H1 (cell line): ENCODE data around the gene POU2F2. TPM values are rescaled to one million over a fixed set of nuclear protein-coding genes. Genes with fewer than 3 reads are reported as not detected.

Experiments used
- CTCF ChIA-PET: fragments of 300-600 bp; sonication (Branson Sonifier 250); formaldehyde crosslinking; loops from one replicate; lab custom pipeline; 2021; ENCODE audit not compliant: partially characterized antibody; lab: Charles Lee
- POLR2A ChIA-PET: fragments of 300-600 bp; sonication (Branson Sonifier 250); formaldehyde crosslinking; loops from one replicate; lab custom pipeline; 2021; ENCODE audit warnings: inconsistent platforms; ENCODE audit not compliant: partially characterized antibody; lab: Charles Lee
- DNase-seq, 2 experiments: peaks; one replicate each; pipeline versions ENCODE4 v3.0.0 to v3.0.0-alpha.2; 2010 to 2022; ENCODE audit warnings: low spot score in 2 of 2, low read depth in 1 of 2, mixed read lengths in 1 of 2
- FAIRE-seq: peaks from 2 replicates; lab custom pipeline; 2011; peaks lifted over from hg19 to GRCh38; lab: Jason Lieb, UNC
- H2AFZ ChIP-seq: 2 replicates; pipeline ENCODE4 v1.8.1; 2012; ENCODE audit warnings: low read length, inconsistent platforms
- H2AK5ac ChIP-seq: 2 replicates; pipeline ENCODE4 v1.6.1; 2013; ENCODE audit warnings: low read depth, low read length
- H2BK120ac ChIP-seq: replicated peaks from 2 replicates; pipeline ENCODE3; 2013; ENCODE audit warnings: low read depth, low read length, inconsistent platforms
- H2BK12ac ChIP-seq: 2 replicates; pipeline ENCODE4 v1.6.1; 2013; ENCODE audit warnings: low read depth, low read length
- H2BK15ac ChIP-seq: 2 replicates; pipeline ENCODE4 v1.6.1; 2013; ENCODE audit warnings: low read length
- H2BK20ac ChIP-seq: 2 replicates; pipeline ENCODE4 v1.6.1; 2013; ENCODE audit warnings: low read length
- H2BK5ac ChIP-seq: 2 replicates; pipeline ENCODE4 v1.6.1; 2013; ENCODE audit warnings: low read depth, low read length
- H3K14ac ChIP-seq: 2 replicates; pipeline ENCODE4 v1.6.1; 2013; ENCODE audit warnings: inconsistent platforms; ENCODE audit not compliant: insufficient read length
- H3K18ac ChIP-seq: 2 replicates; pipeline ENCODE4 v1.6.1; 2013; ENCODE audit warnings: low read length; ENCODE audit errors: extremely low read depth
- H3K23ac ChIP-seq: 2 replicates; pipeline ENCODE4 v1.6.1; 2013; ENCODE audit warnings: inconsistent platforms; ENCODE audit not compliant: insufficient read length
- H3K23me2 ChIP-seq: 2 replicates; pipeline ENCODE4 v1.6.1; 2013; ENCODE audit warnings: low read depth, low read length
- H3K27ac ChIP-seq: 2 replicates; pipeline ENCODE4 v1.6.1; 2011; ENCODE audit warnings: low read depth, low read length, inconsistent platforms
- H3K27me3 ChIP-seq, 4 experiments: replicated peaks in 1 of 4; 1 replicate in 1 of 4; 2 replicates in 3 of 4; pipeline versions ENCODE4 v1.6.1 to v1.8.1; 2011 to 2013; ENCODE audit warnings: low read length in 3 of 4, mild to moderate bottlenecking in 3 of 4, inconsistent platforms in 2 of 4, mixed read lengths in 2 of 4, moderate library complexity in 1 of 4; ENCODE audit not compliant: control insufficient read depth in 3 of 4, insufficient read depth in 3 of 4; ENCODE audit errors: extremely low read depth in 1 of 4
- H3K36me3 ChIP-seq, 4 experiments: 2 replicates each; pipeline versions ENCODE4 v1.6.1 to v1.8.1; 2011 to 2013; ENCODE audit warnings: mild to moderate bottlenecking in 4 of 4, low read length in 3 of 4, moderate library complexity in 2 of 4, control low read depth in 1 of 4, inconsistent platforms in 1 of 4; ENCODE audit not compliant: insufficient read depth in 4 of 4, control insufficient read depth in 2 of 4
- H3K4ac ChIP-seq: replicated peaks from 2 replicates; pipeline ENCODE3; 2013; ENCODE audit warnings: low read length, low read depth, mixed read lengths, inconsistent platforms; ENCODE audit not compliant: insufficient read length
- H3K4me1 ChIP-seq, 4 experiments: replicated peaks in 1 of 4; 1 replicate in 1 of 4; 2 replicates in 3 of 4; pipeline versions ENCODE4 v1.6.1 to v1.8.1; 2011 to 2013; ENCODE audit warnings: low read length in 3 of 4, inconsistent platforms in 2 of 4, mixed read lengths in 1 of 4; ENCODE audit not compliant: insufficient read depth in 4 of 4, control insufficient read depth in 3 of 4
- H3K4me2 ChIP-seq, 2 experiments: 2 replicates each; pipeline versions ENCODE4 v1.6.1 to v1.8.1; 2011 to 2013; ENCODE audit warnings: low read depth in 2 of 2, low read length in 2 of 2, control low read depth in 1 of 2, inconsistent platforms in 1 of 2, mild to moderate bottlenecking in 1 of 2; ENCODE audit not compliant: insufficient read depth in 1 of 2
- H3K4me3 ChIP-seq, 4 experiments: fragments of 200-600, 300-600 bp in 1 of 4; sonication (generic), shearing (Covaris generic), sonication (Bioruptor Twin) in 1 of 4; 2 replicates each; pipeline versions ENCODE4 v1.5.1 to v1.8.1; 2011 to 2016; ENCODE audit warnings: low read length in 4 of 4, low read depth in 3 of 4, control low read depth in 2 of 4, inconsistent platforms in 2 of 4, mild to moderate bottlenecking in 2 of 4, mixed read lengths in 1 of 4, moderate library complexity in 1 of 4; ENCODE audit not compliant: insufficient read depth in 2 of 4; ENCODE audit errors: extremely low read depth in 1 of 4
- H3K56ac ChIP-seq: replicated peaks from 2 replicates; pipeline ENCODE3; 2013; ENCODE audit warnings: low read depth, mild to moderate bottlenecking, mixed read lengths, low read length, inconsistent platforms; ENCODE audit not compliant: insufficient read length
- H3K79me1 ChIP-seq: 2 replicates; pipeline ENCODE4 v1.6.1; 2013; ENCODE audit warnings: low read depth, low read length, control low read depth
- H3K79me2 ChIP-seq, 2 experiments: 2 replicates each; pipeline versions ENCODE4 v1.6.1 to v1.8.1; 2012 to 2013; ENCODE audit warnings: low read length in 2 of 2, mild to moderate bottlenecking in 2 of 2, inconsistent platforms in 1 of 2; ENCODE audit not compliant: insufficient read depth in 2 of 2, control insufficient read depth in 1 of 2
- H3K9ac ChIP-seq, 4 experiments: replicated peaks in 1 of 4; 1 replicate in 1 of 4; 2 replicates in 3 of 4; pipeline versions ENCODE4 v1.6.1 to v1.8.1; 2011 to 2013; ENCODE audit warnings: low read depth in 3 of 4, low read length in 3 of 4, control low read depth in 2 of 4, mild to moderate bottlenecking in 2 of 4, moderate library complexity in 2 of 4, inconsistent platforms in 1 of 4; ENCODE audit errors: extremely low read depth in 1 of 4
- H3K9me3 ChIP-seq, 2 experiments: 2 replicates each; pipeline versions ENCODE4 v1.6.1 to v1.8.1; 2012 to 2013; ENCODE audit warnings: mild to moderate bottlenecking in 2 of 2, moderate library complexity in 2 of 2, control low read depth in 1 of 2, inconsistent platforms in 1 of 2, low read depth in 1 of 2, low read length in 1 of 2, mixed read lengths in 1 of 2; ENCODE audit not compliant: insufficient read depth in 2 of 2
- H4K20me1 ChIP-seq, 2 experiments: replicated peaks in 1 of 2; 2 replicates each; pipeline versions ENCODE3 to v1.8.1; 2011 to 2013; ENCODE audit warnings: inconsistent platforms in 2 of 2, low read length in 2 of 2, mild to moderate bottlenecking in 1 of 2; ENCODE audit not compliant: insufficient read depth in 2 of 2, control insufficient read depth in 1 of 2
- H4K5ac ChIP-seq: 2 replicates; pipeline ENCODE4 v1.6.1; 2013; ENCODE audit warnings: low read length, low read depth, mixed read lengths, inconsistent platforms; ENCODE audit not compliant: insufficient read length
- H4K8ac ChIP-seq: 2 replicates; pipeline ENCODE4 v1.8.0; 2013; ENCODE audit warnings: mild to moderate bottlenecking, moderate library complexity, low read length, inconsistent platforms; ENCODE audit not compliant: insufficient read depth; ENCODE audit errors: extremely low read depth
- H4K91ac ChIP-seq: replicated peaks from 2 replicates; pipeline ENCODE3; 2013; ENCODE audit warnings: low read length, mixed read lengths, inconsistent platforms; ENCODE audit not compliant: insufficient read length
- BRCA1 ChIP-seq: IDR thresholded peaks from 2 replicates; pipeline ENCODE4 v1.6.1; 2012; ENCODE audit warnings: low read depth, low read length, improper control_type of control experiment
- CHD1 ChIP-seq: IDR thresholded peaks from 2 replicates; pipeline ENCODE4 v1.6.1; 2012; ENCODE audit warnings: low read depth, low read length, improper control_type of control experiment
- CHD2 ChIP-seq: IDR thresholded peaks from 2 replicates; pipeline ENCODE4 v1.6.1; 2012; ENCODE audit warnings: low read length, improper control_type of control experiment
- CTBP2 ChIP-seq: IDR thresholded peaks from 2 replicates; pipeline ENCODE4 v1.7.0; 2011; ENCODE audit warnings: borderline replicate concordance, mild to moderate bottlenecking, moderate library complexity, mixed read lengths, low read length; ENCODE audit not compliant: insufficient read depth, insufficient read length
- GABPA ChIP-seq: IDR thresholded peaks from 2 replicates; pipeline ENCODE4 v1.6.1; 2011; ENCODE audit warnings: mild to moderate bottlenecking, low read length, moderate library complexity, borderline replicate concordance; ENCODE audit not compliant: insufficient read depth
- HDAC2 ChIP-seq, 2 experiments: fragments of 300-600 bp in 1 of 2; sonication (generic) in 1 of 2; IDR thresholded peaks; 2 replicates each; pipeline ENCODE4 v1.6.1; 2011 to 2012; ENCODE audit warnings: low read depth in 2 of 2, low read length in 2 of 2, mild to moderate bottlenecking in 2 of 2, moderate library complexity in 2 of 2, borderline replicate concordance in 1 of 2, inconsistent platforms in 1 of 2
- KDM4A ChIP-seq: IDR thresholded peaks from one replicate; pipeline ENCODE4 v1.7.1; 2012; ENCODE audit warnings: low read depth, mild to moderate bottlenecking, moderate library complexity, low read length, inconsistent platforms; ENCODE audit not compliant: severe bottlenecking
- MAX ChIP-seq: IDR thresholded peaks from 2 replicates; pipeline ENCODE4 v1.6.1; 2012; ENCODE audit warnings: inconsistent platforms
- POLR2AphosphoS5 ChIP-seq: IDR thresholded peaks from 2 replicates; pipeline ENCODE4 v1.6.1; 2011; ENCODE audit warnings: low read depth, low read length
- SUZ12 ChIP-seq: fragments of 200-600 bp; sonication (generic); IDR thresholded peaks from 2 replicates; pipeline ENCODE4 v1.6.1; 2012; ENCODE audit warnings: mild to moderate bottlenecking, inconsistent platforms, low read length, moderate library complexity, mixed read lengths
- TBP ChIP-seq: IDR thresholded peaks from 2 replicates; pipeline ENCODE4 v1.6.1; 2011; ENCODE audit warnings: low read depth, low read length, improper control_type of control experiment
- USF2 ChIP-seq: IDR thresholded peaks from 2 replicates; pipeline ENCODE4 v1.6.1; 2011; ENCODE audit warnings: low read length, improper control_type of control experiment
- WGBS, 2 experiments: shearing (Covaris generic) in 1 of 2; methylation state at CpG; one replicate each; pipeline versions ENCODE4 v1.1.6 to v1.1.7; 2013 to 2015; ENCODE audit warnings: low lambda C conversion rate in 2 of 2, mixed read lengths in 2 of 2, inconsistent platforms in 1 of 2, low coverage in 1 of 2, missing lambda C conversion rate in 1 of 2; ENCODE audit not compliant: insufficient replicate concordance in 2 of 2, insufficient coverage in 1 of 2, insufficient read length in 1 of 2; ENCODE audit errors: extremely low coverage in 1 of 2, missing lambda C conversion rate in 1 of 2; 5-methylcytosine and 5-hydroxymethylcytosine counted together
- polyA plus RNA-seq, 7 experiments: library from polyadenylated mRNA; depleted of rRNA in 3 of 7; stranded (reverse) in 5 of 7; unstranded in 2 of 7; fragments of >200 nt in 5 of 7; fragments of 200-250 nt in 2 of 7; gene quantifications; 1 replicate in 5 of 7; 2 replicates in 1 of 7; 4 replicates in 1 of 7; pipeline versions ENCODE4 v1.2.1 to v1.2.3, GENCODE V29; 2011 to 2013; ENCODE audit warnings: missing spikeins in 2 of 7, mixed read lengths in 2 of 7
- total RNA-seq: library from RNA; stranded (reverse); fragmentation: NEBNext Ultra II Directional; extraction: Animal tissue kit (Norgen Biotek cat#: 25700); gene quantifications from 2 replicates; pipeline ENCODE4 v1.2.1, GENCODE V29; 2021

Gene POU2F2
- total and polyA plus RNA-seq, 2 of the 8 experiments (the other 6 are each of a cell fraction or from before 2014, with no cell fraction given): 5.0 to 6.1 TPM

GRCh38 chr19:42064432-42064831 is 67.8 kb downstream of the POU2F2 start:
- H3K79me1 ChIP-seq: peaks cover 18% of the 10 kb centered on the region
- ChIA-PET CTCF (interaction anchor here (2.2 to 2.7 kb wide), 2 partner anchors 27 to 36 kb away, joined by 5 to 9 read pairs; no protein-coding TSS in a partner anchor), POLR2A (interaction anchor here (1.2 to 1.5 kb wide), 3 partner anchors 12 to 36 kb away, joined by 4 read pairs; partner anchors contain the start of gene ZNF574)
- H2BK120ac ChIP-seq: no peak overlapping the region
- no peak overlapping the region for H3K18ac ChIP-seq
- H3K56ac ChIP-seq: no peak overlapping the region
- H3K79me2 ChIP-seq: peaks cover 0 to 23% of the 10 kb centered on the region in 2 experiments; a peak in 2 of 4 replicates
- no peak overlapping the region for H2BK20ac ChIP-seq
- H2AFZ ChIP-seq: no peak overlapping the region
- H3K14ac ChIP-seq: no peak overlapping the region
- H3K27me3 ChIP-seq: no peaks in the 10 kb centered on the region
- H4K91ac ChIP-seq: no peak overlapping the region
- no peak overlapping the region for H4K8ac ChIP-seq
- H3K4me2 ChIP-seq: no peak overlapping the region
- H2AK5ac ChIP-seq: no peak overlapping the region
- peaks cover 3 to 17% of the 10 kb centered on the region in 2 experiments for H4K20me1 ChIP-seq
- no peak overlapping the region for H3K27ac ChIP-seq
- H3K23me2 ChIP-seq: peaks cover 11% of the 10 kb centered on the region; the same call in 1 of the 2 replicates
- peaks cover 0 to 16% (median 5%) of the 10 kb centered on the region in 4 experiments; a peak in 6 of 7 replicates for H3K4me1 ChIP-seq
- H3K4ac ChIP-seq: no peak overlapping the region
- no peak overlapping the region for H2BK5ac ChIP-seq
- no peak overlapping the region for H2BK12ac ChIP-seq
- H3K4me3 ChIP-seq: no peak overlapping the region
- H3K23ac ChIP-seq: no peak overlapping the region
- 94% methylated on average over 6 of the region's 6 CpGs; no CpG with 5 or more reads in 1 of the 2 experiments for WGBS, 2 experiments
- no peak for DNase-seq
- no peak overlapping the region for H4K5ac ChIP-seq
- peaks cover 13 to 50% (median 35%) of the 10 kb centered on the region in 4 experiments; a peak in 7 of 8 replicates for H3K36me3 ChIP-seq
- H3K9ac ChIP-seq: no peak overlapping the region
- H2BK15ac ChIP-seq: no peak overlapping the region
- no peaks in the 10 kb centered on the region for H3K9me3 ChIP-seq
- FAIRE-seq: no peak
- TF ChIP-seq CHD2: no peak
- TF ChIP-seq POLR2AphosphoS5: no peak
- TF ChIP-seq TBP: no peak
- no peak for TF ChIP-seq CHD1
- TF ChIP-seq CTBP2: no peak
- no peak for TF ChIP-seq GABPA
- no peak for TF ChIP-seq HDAC2 (IDR thresholded peaks at IDR 0.05; ENCODE audit: borderline replicate concordance in 1 of 2, low read depth in 2 of 2, low read length in 2 of 2)
- TF ChIP-seq SUZ12: no peak
- no peak for TF ChIP-seq BRCA1
- no peak for TF ChIP-seq KDM4A
- TF ChIP-seq MAX: no peak
- TF ChIP-seq USF2: no peak
